HEK293T (cell line): Measurements from ENCODE around the gene MACIR.

ENCODE experiments used
- CTCF ChIA-PET: fragments of 350-600 bp; formaldehyde crosslinking; extraction: SDS; loops from one replicate; lab custom pipeline; 2021; ENCODE audit warnings: antibody characterized with exemption, inconsistent platforms; lab: Yijun Ruan, JAX
- POLR2A ChIA-PET: fragments of 350-600 bp; formaldehyde crosslinking; extraction: SDS; loops from one replicate; lab custom pipeline; 2020; ENCODE audit warnings: antibody characterized with exemption, inconsistent platforms; lab: Yijun Ruan, JAX
- DNase-seq: peaks from one replicate; pipeline ENCODE4 v3.0.0; 2012; ENCODE audit warnings: mixed read lengths; ENCODE audit errors: extremely low spot score
- ARNT ChIP-seq: fragments of 450-650 bp; IDR thresholded peaks from 2 replicates; pipeline ENCODE4 v1.6.1; 2017; ENCODE audit warnings: mild to moderate bottlenecking
- BHLHE40 ChIP-seq: fragments of 450-650 bp; IDR thresholded peaks from 2 replicates; pipeline ENCODE4 v1.6.1; 2016; ENCODE audit warnings: mild to moderate bottlenecking, moderate library complexity, borderline replicate concordance
- CTBP1 ChIP-seq: fragments of 450-650 bp; IDR thresholded peaks from 2 replicates; pipeline ENCODE4 v1.6.1; 2016; ENCODE audit warnings: borderline replicate concordance
- ELF4 ChIP-seq: fragments of 450-650 bp; IDR thresholded peaks from 2 replicates; pipeline ENCODE4 v1.6.1; 2017; ENCODE audit warnings: antibody characterized with exemption
- FOXA1 ChIP-seq: fragments of 450-650 bp; IDR thresholded peaks from 2 replicates; pipeline ENCODE4 v1.6.1; 2016; ENCODE audit warnings: mild to moderate bottlenecking
- FOXK2 ChIP-seq: fragments of 450-650 bp; IDR thresholded peaks from 2 replicates; pipeline ENCODE4 v1.6.1; 2016; ENCODE audit warnings: mild to moderate bottlenecking
- FOXM1 ChIP-seq: fragments of 450-650 bp; IDR thresholded peaks from 2 replicates; pipeline ENCODE4 v1.6.1; 2017; ENCODE audit warnings: mild to moderate bottlenecking, borderline replicate concordance
- HDGF ChIP-seq: fragments of 450-650 bp; IDR thresholded peaks from 2 replicates; pipeline ENCODE4 v1.6.1; 2017; ENCODE audit warnings: antibody characterized with exemption, borderline replicate concordance
- L3MBTL2 ChIP-seq: fragments of 450-650 bp; conservative IDR thresholded peaks from 2 replicates; pipeline ENCODE4 v1.6.1; 2016; ENCODE audit warnings: mild to moderate bottlenecking
- LEF1 ChIP-seq: fragments of 450-650 bp; IDR thresholded peaks from 2 replicates; pipeline ENCODE4 v1.6.1; 2017; ENCODE audit warnings: mild to moderate bottlenecking, borderline replicate concordance
- NFRKB ChIP-seq: fragments of 450-650 bp; IDR thresholded peaks from 2 replicates; pipeline ENCODE4 v1.6.1; 2016; ENCODE audit warnings: mild to moderate bottlenecking, moderate library complexity
- PKNOX1 ChIP-seq: fragments of 450-650 bp; IDR thresholded peaks from 2 replicates; pipeline ENCODE4 v1.6.1; 2016
- SP1 ChIP-seq: fragments of 450-650 bp; IDR thresholded peaks from 2 replicates; pipeline ENCODE4 v1.6.1; 2017
- SUZ12 ChIP-seq: fragments of 450-650 bp; IDR thresholded peaks from 2 replicates; pipeline ENCODE4 v1.6.1; 2016; ENCODE audit warnings: mild to moderate bottlenecking
- TARDBP ChIP-seq: fragments of 450-650 bp; IDR thresholded peaks from 2 replicates; pipeline ENCODE4 v1.6.1; 2016
- ZNF384 ChIP-seq: fragments of 450-650 bp; IDR thresholded peaks from 2 replicates; pipeline ENCODE4 v1.6.1; 2016

The MACIR gene

GRCh38 chr5:103294906-103295305 is 36.3 kb downstream of the MACIR start:
- ChIA-PET CTCF (no interaction called here), POLR2A (no interaction called here)
- TF ChIP-seq TARDBP (no peak), NFRKB (no peak)
- no peak for DNase-seq

GRCh38 chr5:103295424-103295823 is 36.9 kb downstream of the MACIR start:
- POLR2A ChIA-PET = no interaction called here
- CTCF ChIA-PET = no interaction called here
- no peak for TF ChIP-seq CTBP1
- DNase-seq = no peak

- TF ChIP-seq PKNOX1 (no peak), NFRKB (no peak), LEF1 (no peak), ARNT (no peak), SUZ12 (no peak), BHLHE40 (no peak), ELF4 (no peak), FOXK2 (no peak), SP1 (no peak), L3MBTL2 (no peak), HDGF (no peak), FOXA1 (no peak), TARDBP (no peak), ZNF384 (no peak), FOXM1 (no peak), CTBP1 (no peak)
- DNase-seq = no peak
- CTCF ChIA-PET = interaction anchor here (0.5 kb wide), 1 partner anchor 45 kb away, joined by 5 read pairs; no protein-coding TSS in a partner anchor
- POLR2A ChIA-PET = no interaction called here
These were observed 37.3 kb downstream of the MACIR start for GRCh38 chr5:103295871-103296270.

- POLR2A ChIA-PET = no interaction called here
- CTCF ChIA-PET = no interaction called here
- no peak for DNase-seq
- TF ChIP-seq HDGF (no peak), FOXA1 (no peak), LEF1 (no peak), PKNOX1 (no peak), CTBP1 (no peak), L3MBTL2 (no peak)
These were observed 39.6 kb downstream of the MACIR start for GRCh38 chr5:103298117-103298516.

GRCh38 chr5:103298607-103299188 is 40.1 kb downstream of the MACIR start:
- CTCF ChIA-PET = interaction anchor here (0.7 kb wide), 1 partner anchor 186 kb away, joined by 5 read pairs; no protein-coding TSS in a partner anchor
- POLR2A ChIA-PET = no interaction called here
- DNase-seq = no peak
- no peak for TF ChIP-seq L3MBTL2
- TF ChIP-seq FOXM1 = no peak
- TF ChIP-seq PKNOX1 = no peak
- no peak for TF ChIP-seq SP1
- no peak for TF ChIP-seq LEF1
- no peak for TF ChIP-seq ZNF384
- TF ChIP-seq ARNT = no peak
- no peak for TF ChIP-seq FOXK2
- no peak for TF ChIP-seq SUZ12
- TF ChIP-seq BHLHE40 = no peak
- TF ChIP-seq NFRKB = no peak
- no peak for TF ChIP-seq HDGF
- no peak for TF ChIP-seq FOXA1

GRCh38 chr5:103305809-103306208 is 47.2 kb downstream of the MACIR start:
- no peak for DNase-seq

GRCh38 chr5:103307470-103307869 is 48.9 kb downstream of the MACIR start:
- ChIA-PET CTCF (no interaction called here), POLR2A (no interaction called here)
- no peak for TF ChIP-seq FOXM1
- DNase-seq = no peak

More at GRCh38 chr5:103305809-103306208, 47.2 kb downstream of the MACIR start:
- TF ChIP-seq SUZ12 (no peak), NFRKB (no peak), SP1 (no peak), L3MBTL2 (no peak), ELF4 (no peak), ZNF384 (no peak), LEF1 (no peak), FOXK2 (no peak), FOXA1 (no peak)
- CTCF ChIA-PET = no interaction called here
- POLR2A ChIA-PET = no interaction called here
